Adrenal gland (tissue), 12 donors: Measurements from ENCODE around the gene RANGAP1. TPM values are rescaled to one million over a fixed set of nuclear protein-coding genes. Genes with fewer than 3 reads are reported as not detected.

ENCODE experiments used
- DNase-seq, 7 donors: peaks; one replicate each; pipeline ENCODE4 v3.0.0-alpha.2; 2019 to 2020
- H3K27ac ChIP-seq, 5 donors: fragments of 200-600 bp; sonication (generic) in 4 of 5; 1 replicate in 3 of 5; 2 replicates in 2 of 5; pipeline versions ENCODE4 v1.5.1 to v1.8.0; 2016 to 2020; ENCODE audit warnings: mild to moderate bottlenecking in 1 of 5
- H3K27me3 ChIP-seq: fragments of 200-600 bp; 2 replicates; pipeline ENCODE4 v1.8.0; 2021
- H3K36me3 ChIP-seq, 2 donors: fragments of 200-600 bp; replicated peaks in 1 of 2; 1 replicate in 1 of 2; 2 replicates in 1 of 2; pipeline versions ENCODE4 v1.5.1 to v1.8.0; 2018 to 2022
- H3K4me1 ChIP-seq, 2 donors: fragments of 200-600 bp; replicated peaks in 1 of 2; 1 replicate in 1 of 2; 2 replicates in 1 of 2; pipeline versions ENCODE4 v1.5.1 to v1.8.0; 2018 to 2021
- H3K4me3 ChIP-seq, 4 donors: fragments of 200-600 bp; sonication (generic) in 3 of 4; one replicate each; pipeline ENCODE4 v1.5.1; 2016 to 2018
- H3K9me3 ChIP-seq, 3 donors: fragments of 200-600 bp; sonication (generic) in 1 of 3; replicated peaks in 1 of 3; 1 replicate in 2 of 3; 2 replicates in 1 of 3; pipeline versions ENCODE4 v1.5.1 to v1.8.0; 2016 to 2021
- POLR2A ChIP-seq, 2 donors: fragments of 450-650 bp; IDR thresholded peaks; one replicate each; pipeline ENCODE4 v1.6.1; 2017; ENCODE audit warnings: antibody characterized with exemption in 2 of 2, mild to moderate bottlenecking in 2 of 2, moderate library complexity in 1 of 2
- WGBS, 4 donors: extraction: QIAGEN DNeasy Blood & Tissue Kit in 2 of 4; methylation state at CpG; one replicate each; pipeline versions ENCODE4 v1.1.5 to v1.1.7; 2013 to 2017; 5-methylcytosine and 5-hydroxymethylcytosine counted together
- intact Hi-C, 2 donors: fragments of 100-400 bp; cut with DNase I; formaldehyde crosslinking; loops; one replicate each; pipeline versions ENCODE4 v1.14.1 to v1.15.0; 2022 to 2023
- polyA plus RNA-seq, 3 donors: library from polyadenylated mRNA; stranded (reverse); fragments of 200-250 nt in 2 of 3; fragments of 350-450 nt in 1 of 3; fragmentation: Illumina TruSeq in 1 of 3; extraction: RNeasy Lipid Tissue Mini Kit (QIAGEN cat#74804) in 1 of 3; gene quantifications; one replicate each; pipeline ENCODE4 v1.2.3, GENCODE V29; 2013 to 2014
- total RNA-seq, 9 donors: library from RNA; depleted of rRNA in 4 of 9; stranded (reverse); fragments of >200 nt in 4 of 9; fragments of 120-200 nt in 1 of 9; fragmentation: NEBNext Ultra II Directional in 1 of 9; extraction: Animal tissue kit (Norgen Biotek cat#: 25700) in 1 of 9; gene quantifications; one replicate each; pipeline versions ENCODE4 v1.1.0 to v1.2.4, GENCODE V29; 2013 to 2023
- TF ChIP-seq, protein P1 (sequence below), 6 experiments: fragments of 450-650 bp in 4 of 6; fragments of 200-600 bp in 2 of 6; sonication (generic) in 1 of 6; IDR thresholded peaks; 1 replicate in 5 of 6; 2 replicates in 1 of 6; pipeline versions ENCODE4 v1.5.1 to v1.8.0; 2016 to 2021; ENCODE audit warnings: antibody characterized with exemption in 6 of 6, mild to moderate bottlenecking in 2 of 6, moderate library complexity in 1 of 6
- donor health status: healthy with polysubstance abuse.
- donor health status: Bipolar disorder and iron deficiency.
- donor health status: DM: yes; HTN: yes; CAD: no.
- donor health status: DM: no; HTN: no; CAD: no.
- donor health status: DM: no; HTN: no; CAD: no.
- donor health status: DM: yes; HTN: yes; CAD: no.

RANGAP1 gene
- total and polyA plus RNA-seq, 12 donors: 56.6 to 134 (median 76.7) TPM

DNA sequence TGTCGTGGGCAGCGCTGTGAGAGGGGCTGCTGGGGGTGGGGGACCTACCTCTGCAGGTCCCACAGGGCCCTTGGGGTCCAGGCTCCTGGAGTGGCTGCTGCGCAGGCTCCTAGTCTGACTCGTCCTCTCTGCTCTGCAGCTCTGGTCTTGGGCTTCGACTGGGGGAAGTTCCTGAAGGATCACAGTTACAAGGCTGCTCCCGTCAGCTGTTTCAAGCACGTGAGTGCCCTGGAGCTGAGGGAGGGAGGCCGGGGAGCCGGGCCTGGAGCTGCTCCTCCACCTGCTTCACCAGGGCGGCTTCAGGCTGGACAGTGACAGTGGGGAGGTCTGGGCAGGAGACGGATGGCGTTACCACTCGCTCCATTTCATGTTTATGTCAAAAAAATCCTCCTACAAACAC is 69.0 kb downstream of the RANGAP1 start:
- no peaks in the 10 kb centered on the region for H3K9me3 ChIP-seq
- no peaks in the 10 kb centered on the region for H3K27me3 ChIP-seq
- H3K27ac ChIP-seq: peak overlapping the region in 3 of 5 donors; percentile 41 to 84 (median 80)
- H3K4me1 ChIP-seq: peaks cover 0 to 16% of the 10 kb centered on the region in 2 donors
- no peak overlapping the region for H3K4me3 ChIP-seq
- no peak for DNase-seq
- H3K36me3 ChIP-seq: peaks cover 0 to 40% of the 10 kb centered on the region in 2 donors
- WGBS, 4 donors: 76 to 87% (median 83%) methylated on average over 11 to 13 of the region's 13 CpGs
- intact Hi-C loops: no loop called here
- no peak for TF ChIP-seq POLR2A (IDR thresholded peaks at IDR 0.05)
- TF ChIP-seq, protein P1, sequence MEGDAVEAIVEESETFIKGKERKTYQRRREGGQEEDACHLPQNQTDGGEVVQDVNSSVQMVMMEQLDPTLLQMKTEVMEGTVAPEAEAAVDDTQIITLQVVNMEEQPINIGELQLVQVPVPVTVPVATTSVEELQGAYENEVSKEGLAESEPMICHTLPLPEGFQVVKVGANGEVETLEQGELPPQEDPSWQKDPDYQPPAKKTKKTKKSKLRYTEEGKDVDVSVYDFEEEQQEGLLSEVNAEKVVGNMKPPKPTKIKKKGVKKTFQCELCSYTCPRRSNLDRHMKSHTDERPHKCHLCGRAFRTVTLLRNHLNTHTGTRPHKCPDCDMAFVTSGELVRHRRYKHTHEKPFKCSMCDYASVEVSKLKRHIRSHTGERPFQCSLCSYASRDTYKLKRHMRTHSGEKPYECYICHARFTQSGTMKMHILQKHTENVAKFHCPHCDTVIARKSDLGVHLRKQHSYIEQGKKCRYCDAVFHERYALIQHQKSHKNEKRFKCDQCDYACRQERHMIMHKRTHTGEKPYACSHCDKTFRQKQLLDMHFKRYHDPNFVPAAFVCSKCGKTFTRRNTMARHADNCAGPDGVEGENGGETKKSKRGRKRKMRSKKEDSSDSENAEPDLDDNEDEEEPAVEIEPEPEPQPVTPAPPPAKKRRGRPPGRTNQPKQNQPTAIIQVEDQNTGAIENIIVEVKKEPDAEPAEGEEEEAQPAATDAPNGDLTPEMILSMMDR (IDR thresholded peaks at IDR 0.05): no peak

DNA sequence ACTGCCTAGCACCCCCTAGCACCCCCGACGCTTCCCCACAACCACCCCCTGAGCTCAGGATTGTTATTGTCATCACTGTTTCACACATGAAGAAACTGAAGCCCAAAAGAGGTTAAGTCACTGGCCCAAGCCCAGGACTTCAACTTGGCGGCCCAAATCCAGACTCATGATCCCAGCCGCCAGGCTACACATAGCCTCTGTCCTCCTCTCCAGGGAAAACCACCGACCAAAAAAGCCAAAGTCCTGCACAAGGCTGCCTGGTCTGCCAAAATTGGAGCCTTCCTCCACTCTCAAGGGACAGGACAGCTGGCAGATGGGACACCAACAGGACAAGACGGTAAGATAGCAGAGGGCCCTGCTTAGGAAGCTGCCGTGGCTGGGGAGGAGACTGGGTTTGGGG is 70.1 kb downstream of the RANGAP1 start:
- no peaks in the 10 kb centered on the region for H3K9me3 ChIP-seq
- H3K4me1 ChIP-seq: peaks cover 0 to 16% of the 10 kb centered on the region in 2 donors
- TF ChIP-seq, protein P1 (IDR thresholded peaks at IDR 0.05): no peak
- no peak for TF ChIP-seq POLR2A (IDR thresholded peaks at IDR 0.05)
- no peak overlapping the region for H3K4me3 ChIP-seq
- no peak for DNase-seq
- 90 to 97% (median 93%) methylated on average over 7 of the region's 7 CpGs for WGBS, 4 donors
- H3K36me3 ChIP-seq: peaks cover 0 to 31% of the 10 kb centered on the region in 2 donors
- no peak overlapping the region for H3K27ac ChIP-seq
- H3K27me3 ChIP-seq: no peaks in the 10 kb centered on the region
- intact Hi-C loops: no loop called here

DNA sequence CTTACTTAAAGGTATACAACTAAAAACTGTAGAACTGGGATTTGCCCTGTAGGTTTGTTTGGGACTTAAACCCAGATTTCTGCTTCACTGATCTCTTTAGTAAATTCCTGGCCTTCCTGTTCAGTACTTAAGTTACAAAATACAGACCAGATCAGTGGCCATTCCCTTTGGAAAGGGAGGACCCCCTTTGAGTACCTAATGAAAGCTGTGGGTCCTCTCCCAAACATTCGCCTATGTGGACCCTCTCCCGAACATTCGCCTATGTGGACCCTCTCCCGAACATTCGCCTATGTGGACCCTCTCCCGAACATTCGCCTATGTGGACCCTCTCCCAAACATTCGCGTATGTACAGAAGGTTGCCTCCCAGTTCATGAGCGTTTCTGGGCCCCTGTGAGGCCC is 70.6 kb downstream of the RANGAP1 start:
- intact Hi-C loops: no loop called here
- no peaks in the 10 kb centered on the region for H3K9me3 ChIP-seq
- DNase-seq: no peak
- TF ChIP-seq, protein P1 (IDR thresholded peaks at IDR 0.05): no peak
- TF ChIP-seq POLR2A (IDR thresholded peaks at IDR 0.05): no peak
- H3K36me3 ChIP-seq: peaks cover 0 to 31% of the 10 kb centered on the region in 2 donors
- H3K27ac ChIP-seq: no peak overlapping the region
- peaks cover 0 to 16% of the 10 kb centered on the region in 2 donors for H3K4me1 ChIP-seq
- H3K27me3 ChIP-seq: no peaks in the 10 kb centered on the region
- no peak overlapping the region for H3K4me3 ChIP-seq
- 96 to 99% (median 98%) methylated on average over 10 of the region's 10 CpGs for WGBS, 4 donors

DNA sequence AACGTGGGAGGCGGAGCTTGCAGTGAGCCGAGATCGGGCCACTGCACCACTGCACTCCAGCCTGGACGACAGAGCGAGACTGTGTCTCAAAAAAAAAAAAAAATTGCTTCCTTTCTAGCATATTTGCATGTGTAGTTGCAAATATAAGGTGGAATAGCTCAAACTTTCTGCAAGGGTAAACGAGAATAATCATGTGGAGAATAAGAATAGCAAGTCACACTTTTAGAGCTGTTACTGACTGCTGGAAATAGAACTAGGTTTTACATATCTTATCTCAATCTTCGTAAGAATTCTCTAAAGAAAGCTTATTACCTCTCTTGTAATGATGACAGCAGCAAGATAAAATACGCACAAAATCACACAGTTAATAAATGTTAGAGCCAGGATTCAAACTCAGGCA is 79.3 kb downstream of the RANGAP1 start:
- peaks cover 0 to 14% of the 10 kb centered on the region in 2 donors for H3K36me3 ChIP-seq
- no peak overlapping the region for H3K27ac ChIP-seq
- H3K27me3 ChIP-seq: no peaks in the 10 kb centered on the region
- 87 to 93% (median 90%) methylated on average over 9 of the region's 9 CpGs for WGBS, 4 donors
- peaks cover 9% of the 10 kb centered on the region in 2 donors for H3K4me1 ChIP-seq
- no peak for DNase-seq
- H3K4me3 ChIP-seq: no peak overlapping the region
- no peaks in the 10 kb centered on the region for H3K9me3 ChIP-seq
- intact Hi-C loops: loop anchor here in 1 of 2 donors (10.0 kb wide), 1 partner anchor 62 kb away; no protein-coding TSS in a partner anchor
- TF ChIP-seq, protein P1 (IDR thresholded peaks at IDR 0.05): no peak
- no peak for TF ChIP-seq POLR2A (IDR thresholded peaks at IDR 0.05)
